Endothelial cell of umbilical vein (primary cell): ENCODE data around the gene ZNF106.
A peak's percentile ranks its signal among the peaks of the same experiment; 100 is the strongest.

Experiments used
- EZH2 ChIP-seq: IDR thresholded peaks from 2 replicates; pipeline ENCODE4 v1.6.1; 2012; ENCODE audit warnings: borderline replicate concordance, low read depth, mild to moderate bottlenecking, moderate library complexity, low read length, inconsistent platforms; ENCODE audit not compliant: severe bottlenecking
- JUN ChIP-seq: IDR thresholded peaks from 2 replicates; pipeline ENCODE4 v1.6.1; 2011; ENCODE audit warnings: borderline replicate concordance, low read depth; ENCODE audit not compliant: insufficient read length, insufficient read depth
- POLR2A ChIP-seq: IDR thresholded peaks from 2 replicates; pipeline ENCODE4 v1.6.1; 2012; ENCODE audit warnings: low read depth, mild to moderate bottlenecking, control low read depth, low read length
- POLR2AphosphoS5 ChIP-seq: IDR thresholded peaks from 2 replicates; pipeline ENCODE4 v1.6.1; 2012; ENCODE audit warnings: low read depth, mild to moderate bottlenecking, control low read depth, low read length, moderate library complexity; ENCODE audit not compliant: insufficient read depth
- TF ChIP-seq, protein P1 (sequence below), 2 donors: IDR thresholded peaks; 1 replicate in 1 of 2; 2 replicates in 1 of 2; pipeline ENCODE4 v1.5.1; 2011; ENCODE audit warnings: low read length in 2 of 2, mild to moderate bottlenecking in 2 of 2, moderate library complexity in 2 of 2, control low read depth in 1 of 2, inconsistent platforms in 1 of 2, low read depth in 1 of 2; ENCODE audit not compliant: insufficient read depth in 1 of 2; ENCODE audit errors: extremely low read depth in 1 of 2

DNA sequence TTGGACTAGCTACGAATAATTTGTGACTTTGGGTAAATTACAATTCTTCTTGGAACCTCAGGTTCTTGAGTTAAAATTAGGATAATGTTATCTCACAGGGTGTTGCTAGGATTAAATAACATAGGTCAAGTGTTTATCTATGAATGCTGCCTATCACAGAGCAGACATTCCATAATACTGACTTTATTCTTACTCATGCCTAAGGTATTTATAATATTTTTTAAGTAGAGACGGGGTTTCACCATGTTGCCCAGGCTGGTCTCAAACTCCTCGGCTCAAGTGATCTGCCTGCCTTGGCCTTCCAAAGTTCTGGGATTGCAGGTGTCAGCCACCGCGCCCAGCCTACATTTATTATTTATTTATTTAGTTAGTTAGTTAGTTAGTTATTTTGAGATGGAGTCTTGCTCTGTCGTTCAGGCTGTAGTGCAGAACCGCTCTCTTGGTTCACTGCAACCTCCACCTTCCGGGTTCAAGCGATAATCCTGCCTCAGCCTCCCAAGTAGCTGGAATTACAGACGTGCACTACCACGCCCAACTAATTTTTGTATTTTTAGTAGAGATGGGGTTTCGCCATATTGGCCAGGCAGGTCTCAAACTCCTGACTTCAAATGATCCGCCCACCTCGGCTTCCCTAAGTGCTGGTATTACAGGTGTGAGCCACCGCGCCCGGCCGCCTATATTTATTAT is 741 bp upstream of the ZNF106 start:
- TF ChIP-seq EZH2 (no peak), POLR2AphosphoS5 (no peak), POLR2A (no peak), JUN (peak; percentile 66)
- TF ChIP-seq, protein P1, sequence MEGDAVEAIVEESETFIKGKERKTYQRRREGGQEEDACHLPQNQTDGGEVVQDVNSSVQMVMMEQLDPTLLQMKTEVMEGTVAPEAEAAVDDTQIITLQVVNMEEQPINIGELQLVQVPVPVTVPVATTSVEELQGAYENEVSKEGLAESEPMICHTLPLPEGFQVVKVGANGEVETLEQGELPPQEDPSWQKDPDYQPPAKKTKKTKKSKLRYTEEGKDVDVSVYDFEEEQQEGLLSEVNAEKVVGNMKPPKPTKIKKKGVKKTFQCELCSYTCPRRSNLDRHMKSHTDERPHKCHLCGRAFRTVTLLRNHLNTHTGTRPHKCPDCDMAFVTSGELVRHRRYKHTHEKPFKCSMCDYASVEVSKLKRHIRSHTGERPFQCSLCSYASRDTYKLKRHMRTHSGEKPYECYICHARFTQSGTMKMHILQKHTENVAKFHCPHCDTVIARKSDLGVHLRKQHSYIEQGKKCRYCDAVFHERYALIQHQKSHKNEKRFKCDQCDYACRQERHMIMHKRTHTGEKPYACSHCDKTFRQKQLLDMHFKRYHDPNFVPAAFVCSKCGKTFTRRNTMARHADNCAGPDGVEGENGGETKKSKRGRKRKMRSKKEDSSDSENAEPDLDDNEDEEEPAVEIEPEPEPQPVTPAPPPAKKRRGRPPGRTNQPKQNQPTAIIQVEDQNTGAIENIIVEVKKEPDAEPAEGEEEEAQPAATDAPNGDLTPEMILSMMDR (IDR thresholded peaks at IDR 0.05; ENCODE audit: extremely low read depth in 1 of 2, insufficient read depth in 1 of 2, low read depth in 1 of 2, low read length in 2 of 2), result no peak
